Calu3 (cell line): Measurements from ENCODE around the gene FOXE3. TPM values are rescaled to one million over a fixed set of nuclear protein-coding genes. Genes with fewer than 3 reads are reported as not detected.
A peak's percentile ranks its signal among the peaks of the same experiment; 100 is the strongest.

Experiments
- BruUV-seq: library from RNA; stranded (reverse); fragments of 400-500 nt; replicated peaks from 2 replicates; lab custom pipeline; 2021; lab: Mats Ljungman, UMichigan
- CTCF ChIA-PET: fragments of 300-600 bp; sonication (Branson Sonifier 250); formaldehyde crosslinking; loops from one replicate; lab custom pipeline; 2022; ENCODE audit warnings: antibody characterized with exemption; lab: Charles Lee
- DNase-seq: peaks from one replicate; pipeline ENCODE4 v3.0.0; 2022
- H3K27ac Mint-ChIP-seq: one replicate; pipeline ENCODE4 v1.8.0; 2022; ENCODE audit warnings: mixed read lengths; ENCODE audit not compliant: unreplicated experiment
- H3K27me3 Mint-ChIP-seq: one replicate; pipeline ENCODE4 v1.8.0; 2022; ENCODE audit warnings: mixed read lengths; ENCODE audit not compliant: unreplicated experiment
- H3K36me3 Mint-ChIP-seq: one replicate; pipeline ENCODE4 v1.8.0; 2022; ENCODE audit warnings: mild to moderate bottlenecking, moderate library complexity, mixed read lengths; ENCODE audit not compliant: insufficient read depth, unreplicated experiment
- H3K4me1 Mint-ChIP-seq: one replicate; pipeline ENCODE4 v1.8.0; 2022; ENCODE audit warnings: mild to moderate bottlenecking, low read depth, mixed read lengths; ENCODE audit not compliant: unreplicated experiment
- H3K4me3 Mint-ChIP-seq: one replicate; pipeline ENCODE4 v1.8.0; 2022; ENCODE audit warnings: mild to moderate bottlenecking, low read depth, moderate library complexity, mixed read lengths; ENCODE audit not compliant: unreplicated experiment
- H3K9me3 Mint-ChIP-seq: one replicate; pipeline ENCODE4 v1.8.0; 2022; ENCODE audit warnings: low read depth, mixed read lengths; ENCODE audit not compliant: unreplicated experiment
- CTCF ChIP-seq: fragments of 200-600 bp; IDR thresholded peaks from one replicate; pipeline ENCODE4 v1.8.0; 2022; ENCODE audit warnings: antibody characterized with exemption; ENCODE audit not compliant: unreplicated experiment
- intact Hi-C: fragments of 100-400 bp; cut with micrococcal nuclease; formaldehyde crosslinking; loops from one replicate; pipeline ENCODE4 v1.10.0; 2022; ENCODE audit not compliant: unreplicated experiment
- total RNA-seq: library from RNA; stranded (reverse); gene quantifications from 2 replicates; pipeline ENCODE4 v1.2.3, GENCODE V29; 2022

FOXE3 gene
- total RNA-seq, 1 experiment from 2014 or later: not detected

DNA sequence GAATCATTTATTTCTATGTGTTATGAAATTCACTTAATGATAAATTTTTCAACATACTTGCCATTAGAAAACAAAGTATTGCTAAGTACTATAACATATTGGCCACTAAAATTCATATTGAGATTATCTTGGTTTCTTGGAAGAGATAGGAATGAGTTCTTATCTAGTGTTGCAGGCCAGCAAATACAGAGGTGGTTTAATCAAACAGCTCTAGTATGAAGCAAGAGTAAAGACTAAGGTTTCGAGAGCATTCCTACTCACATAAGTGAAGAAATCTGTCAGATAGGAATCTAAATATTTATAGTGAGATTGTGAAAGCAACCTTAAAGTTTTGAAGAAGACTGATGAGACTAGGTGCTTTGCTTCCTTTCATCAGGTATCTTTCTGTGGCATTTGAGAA lies 37.9 kb upstream of the FOXE3 start:
- peaks cover 50% of the 10 kb centered on the region for H3K36me3 Mint-ChIP-seq
- TF ChIP-seq CTCF: no peak
- H3K27ac Mint-ChIP-seq: no peak overlapping the region
- H3K4me3 Mint-ChIP-seq: no peak overlapping the region
- intact Hi-C loops: no loop called here
- CTCF ChIA-PET: no interaction called here
- H3K9me3 Mint-ChIP-seq: no peaks in the 10 kb centered on the region
- no peaks in the 10 kb centered on the region for H3K27me3 Mint-ChIP-seq
- BruUV-seq: TSS peak; percentile 39
- H3K4me1 Mint-ChIP-seq: no peaks in the 10 kb centered on the region
- no peak for DNase-seq

- Mint-ChIP-seq H3K4me1 (no peaks in the 10 kb centered on the region), H3K4me3 (no peak overlapping the region), H3K27me3 (no peaks in the 10 kb centered on the region), H3K9me3 (no peaks in the 10 kb centered on the region), H3K27ac (no peak overlapping the region), H3K36me3 (peaks cover 46% of the 10 kb centered on the region)
- CTCF ChIA-PET: no interaction called here
- no TSS peak for BruUV-seq
- TF ChIP-seq CTCF: no peak
- no peak for DNase-seq
- intact Hi-C loops: no loop called here
Measured at GRCh38 chr1:47380699-47381098, 35.4 kb upstream of the FOXE3 start.

GRCh38 chr1:47382399-47382983 lies 33.6 kb upstream of the FOXE3 start:
- Mint-ChIP-seq H3K9me3 (no peaks in the 10 kb centered on the region), H3K36me3 (peaks cover 46% of the 10 kb centered on the region), H3K27me3 (peaks cover 4% of the 10 kb centered on the region), H3K27ac (no peak overlapping the region), H3K4me1 (no peaks in the 10 kb centered on the region), H3K4me3 (no peak overlapping the region)
- no peak for DNase-seq
- CTCF ChIA-PET: no interaction called here
- intact Hi-C loops: no loop called here
- no TSS peak for BruUV-seq
- no peak for TF ChIP-seq CTCF

- intact Hi-C loops: no loop called here
- Mint-ChIP-seq H3K9me3 (no peaks in the 10 kb centered on the region), H3K27ac (no peak overlapping the region), H3K36me3 (peaks cover 52% of the 10 kb centered on the region), H3K4me1 (no peaks in the 10 kb centered on the region), H3K4me3 (no peak overlapping the region), H3K27me3 (peaks cover 17% of the 10 kb centered on the region)
- no peak for TF ChIP-seq CTCF
- BruUV-seq: no TSS peak
- CTCF ChIA-PET: interaction anchor here (0.7 kb wide), 2 partner anchors 16 to 860 kb away, joined by 3 to 5 read pairs; no protein-coding TSS in a partner anchor
- no peak for DNase-seq
Measured at GRCh38 chr1:47384083-47384482, 32.0 kb upstream of the FOXE3 start.
